K562 (cell line): ENCODE results near the gene PCID2. TPM values are rescaled to one million over a fixed set of nuclear protein-coding genes. Genes with fewer than 3 reads are reported as not detected.

Experiments
- ATAC-seq: fragments of 200-7000 bp; cut with Tn5 transposase; 3 replicates; pipeline ENCODE4 v1.9.1; 2020; ENCODE audit warnings: moderate library complexity
- BruUV-seq: library from RNA; stranded (reverse); fragments of 400-500 nt; replicated peaks from 2 replicates; lab custom pipeline; 2021; lab: Mats Ljungman, UMichigan
- CTCF ChIA-PET: fragments of 300-600 bp; formaldehyde crosslinking; extraction: SDS; loops from one replicate; lab custom pipeline; 2021; ENCODE audit warnings: low intra/inter-chr PET ratio; lab: Yijun Ruan, JAX
- POLR2A ChIA-PET: fragments of 300-600, 350-650 bp; sonication (Branson Sonifier 250); formaldehyde crosslinking; extraction: SDS; loops from one replicate; lab custom pipeline; 2021; ENCODE audit warnings: antibody characterized with exemption, inconsistent platforms; lab: Yijun Ruan, JAX
- DNase-seq, 4 experiments: peaks; one replicate each; pipeline versions ENCODE4 v3.0.0 to v3.0.0-alpha.2; 2011 to 2018; ENCODE audit warnings: low spot score in 3 of 4, mixed read lengths in 3 of 4; ENCODE audit errors: extremely low read depth in 1 of 4
- FAIRE-seq: peaks from 2 replicates; lab custom pipeline; 2011; peaks lifted over from hg19 to GRCh38; lab: Jason Lieb, UNC
- H2AFZ ChIP-seq: 2 replicates; pipeline ENCODE4 v1.6.0; 2011; ENCODE audit warnings: low read depth, low read length, control low read depth, inconsistent platforms
- H3K27ac ChIP-seq: fragments of 200-600 bp; 3 replicates; pipeline ENCODE4 v1.8.0; 2011; ENCODE audit warnings: low read depth, mild to moderate bottlenecking, control low read depth, inconsistent platforms, low read length, moderate library complexity, mixed read lengths; ENCODE audit errors: extremely low read depth
- H3K27me3 ChIP-seq, 2 experiments: fragments of 300-600 bp in 1 of 2; 2 replicates in 1 of 2; 3 replicates in 1 of 2; pipeline versions ENCODE4 v1.6.0 to v1.8.0; 2011; ENCODE audit warnings: inconsistent platforms in 2 of 2, low read length in 2 of 2, mild to moderate bottlenecking in 1 of 2, mixed read lengths in 1 of 2, moderate library complexity in 1 of 2; ENCODE audit not compliant: control insufficient read depth in 2 of 2, insufficient read depth in 2 of 2
- H3K36me3 ChIP-seq: fragments of 300-600 bp; 3 replicates; pipeline ENCODE4 v1.8.0; 2011; ENCODE audit warnings: mild to moderate bottlenecking, low read length, inconsistent platforms; ENCODE audit not compliant: control insufficient read depth, insufficient read depth
- H3K4me1 ChIP-seq, 2 experiments: fragments of 200-600 bp in 1 of 2; replicated peaks in 1 of 2; 2 replicates in 1 of 2; 3 replicates in 1 of 2; pipeline versions ENCODE4 v1.5.1 to v1.8.0; 2011; ENCODE audit warnings: inconsistent platforms in 2 of 2, low read length in 2 of 2, mild to moderate bottlenecking in 1 of 2, mixed read lengths in 1 of 2, moderate library complexity in 1 of 2; ENCODE audit not compliant: control insufficient read depth in 2 of 2, insufficient read depth in 2 of 2
- H3K4me2 ChIP-seq: 2 replicates; pipeline ENCODE4 v1.6.1; 2011; ENCODE audit warnings: low read length, control low read depth, inconsistent platforms, mixed read lengths; ENCODE audit not compliant: insufficient read depth
- H3K4me3 ChIP-seq: fragments of 200-600 bp; sonication (generic), shearing (Covaris generic); 2 replicates; pipeline ENCODE4 v1.5.1; 2016; ENCODE audit warnings: control low read depth, inconsistent platforms
- H3K79me2 ChIP-seq: fragments of 200-600 bp; 3 replicates; pipeline ENCODE4 v1.8.0; 2011; ENCODE audit warnings: low read length, inconsistent platforms; ENCODE audit not compliant: control insufficient read depth, insufficient read depth
- H3K9ac ChIP-seq, 2 experiments: 2 replicates each; pipeline versions ENCODE4 v1.6.0 to v1.6.1; 2011; ENCODE audit warnings: low read depth in 2 of 2, low read length in 2 of 2, control low read depth in 1 of 2, inconsistent platforms in 1 of 2, mild to moderate bottlenecking in 1 of 2, mixed read lengths in 1 of 2; ENCODE audit not compliant: insufficient read depth in 1 of 2
- H3K9me1 ChIP-seq: one replicate; pipeline ENCODE4 v1.6.0; 2011; ENCODE audit warnings: inconsistent platforms, mild to moderate bottlenecking, low read length, moderate library complexity; ENCODE audit not compliant: control insufficient read depth, insufficient read depth
- H3K9me3 ChIP-seq: replicated peaks from 2 replicates; pipeline ENCODE4 v1.5.1; 2011; ENCODE audit warnings: low read depth, low read length, inconsistent platforms; ENCODE audit not compliant: control insufficient read depth, insufficient read depth
- H4K20me1 ChIP-seq: replicated peaks from 2 replicates; pipeline ENCODE4 v1.6.1; 2011; ENCODE audit warnings: low read length, inconsistent platforms, mixed read lengths; ENCODE audit not compliant: control insufficient read depth, insufficient read depth
- EGR1 ChIP-seq: fragments of 450-650 bp; conservative IDR thresholded peaks from 2 replicates; pipeline ENCODE4 v1.6.1; 2017; ENCODE audit warnings: mild to moderate bottlenecking
- MED1 ChIP-seq: sonication (generic); formaldehyde crosslinking; IDR thresholded peaks from 2 replicates; pipeline ENCODE4 v1.8.1; 2023; ENCODE audit warnings: missing genetic modification reagents, borderline replicate concordance
- PHF8 ChIP-seq: fragments of 200-600 bp; sonication (generic); IDR thresholded peaks from 2 replicates; pipeline ENCODE4 v1.6.1; 2012; ENCODE audit warnings: mixed run types, mild to moderate bottlenecking, inconsistent platforms, low read length, moderate library complexity, borderline replicate concordance
- POLR2H ChIP-seq: IDR thresholded peaks from 2 replicates; pipeline ENCODE4 v1.6.1; 2016; ENCODE audit warnings: missing genetic modification characterization, low read depth, mild to moderate bottlenecking, control low read depth, missing compliant biosample characterization, moderate library complexity
- ZNF436 ChIP-seq: fragments of 250-450, 450-650 bp; sonication (Bioruptor Pico); formaldehyde crosslinking; IDR thresholded peaks from 2 replicates; pipeline ENCODE4 v1.7.0; 2020; ENCODE audit warnings: mild to moderate bottlenecking
- WGBS: fragments of 100-300 bp; shearing (Covaris generic); methylation state at CpG from one replicate; pipeline ENCODE4 v1.1.6; 2016; ENCODE audit warnings: low coverage, mixed read lengths; ENCODE audit not compliant: insufficient coverage; ENCODE audit errors: missing lambda C conversion rate; 5-methylcytosine and 5-hydroxymethylcytosine counted together
- in situ Hi-C: fragments of 300-500 bp; cut with MboI; formaldehyde crosslinking; loops from 4 replicates; pipeline ENCODE4 v1.15.0; 2018; ENCODE audit warnings: inconsistent platforms, mixed read lengths
- intact Hi-C: fragments of 100-400 bp; cut with micrococcal nuclease; formaldehyde crosslinking; loops from 2 replicates; pipeline ENCODE4 v1.14.2; 2022
- polyA plus RNA-seq, 8 experiments: library from polyadenylated mRNA; depleted of rRNA in 4 of 8; stranded (reverse) in 5 of 8; unstranded in 3 of 8; fragments of >200 nt; fragmentation: Nextera tagmentation in 2 of 8; fragmentation: Illumina TruSeq in 1 of 8; extraction: Ambion mirVana in 2 of 8; extraction: Trizol in 1 of 8; gene quantifications; 2 replicates each; pipeline versions ENCODE4 v1.2.1 to v1.2.3, GENCODE V29; 2011 to 2014; ENCODE audit warnings: inconsistent platforms in 1 of 8, missing spikeins in 1 of 8
- total RNA-seq, 7 experiments: library from RNA; depleted of rRNA in 6 of 7; stranded (reverse); fragments of >200 nt in 6 of 7; fragmentation: Illumina TruSeq in 2 of 7; extraction: Trizol in 2 of 7; gene quantifications; 2 replicates each; pipeline versions ENCODE4 v1.2.1 to v1.2.3, GENCODE V29; 2011 to 2021; ENCODE audit warnings: low replicate concordance in 1 of 7
- TF ChIP-seq, protein P1 (sequence below): fragments of 450-650 bp; IDR thresholded peaks from 2 replicates; pipeline ENCODE4 v1.6.1; 2016; ENCODE audit warnings: mild to moderate bottlenecking, moderate library complexity
- TF ChIP-seq, protein P2 (sequence below): sonication (generic); formaldehyde crosslinking; IDR thresholded peaks from 2 replicates; pipeline ENCODE4 v1.8.0; 2022; ENCODE audit warnings: mild to moderate bottlenecking, missing genetic modification reagents

Gene PCID2
- total and polyA plus RNA-seq, 9 of the 15 experiments (the other 6 are each of a cell fraction or from before 2014, with no cell fraction given) = 39.6 to 117 (median 59.6) TPM

DNA sequence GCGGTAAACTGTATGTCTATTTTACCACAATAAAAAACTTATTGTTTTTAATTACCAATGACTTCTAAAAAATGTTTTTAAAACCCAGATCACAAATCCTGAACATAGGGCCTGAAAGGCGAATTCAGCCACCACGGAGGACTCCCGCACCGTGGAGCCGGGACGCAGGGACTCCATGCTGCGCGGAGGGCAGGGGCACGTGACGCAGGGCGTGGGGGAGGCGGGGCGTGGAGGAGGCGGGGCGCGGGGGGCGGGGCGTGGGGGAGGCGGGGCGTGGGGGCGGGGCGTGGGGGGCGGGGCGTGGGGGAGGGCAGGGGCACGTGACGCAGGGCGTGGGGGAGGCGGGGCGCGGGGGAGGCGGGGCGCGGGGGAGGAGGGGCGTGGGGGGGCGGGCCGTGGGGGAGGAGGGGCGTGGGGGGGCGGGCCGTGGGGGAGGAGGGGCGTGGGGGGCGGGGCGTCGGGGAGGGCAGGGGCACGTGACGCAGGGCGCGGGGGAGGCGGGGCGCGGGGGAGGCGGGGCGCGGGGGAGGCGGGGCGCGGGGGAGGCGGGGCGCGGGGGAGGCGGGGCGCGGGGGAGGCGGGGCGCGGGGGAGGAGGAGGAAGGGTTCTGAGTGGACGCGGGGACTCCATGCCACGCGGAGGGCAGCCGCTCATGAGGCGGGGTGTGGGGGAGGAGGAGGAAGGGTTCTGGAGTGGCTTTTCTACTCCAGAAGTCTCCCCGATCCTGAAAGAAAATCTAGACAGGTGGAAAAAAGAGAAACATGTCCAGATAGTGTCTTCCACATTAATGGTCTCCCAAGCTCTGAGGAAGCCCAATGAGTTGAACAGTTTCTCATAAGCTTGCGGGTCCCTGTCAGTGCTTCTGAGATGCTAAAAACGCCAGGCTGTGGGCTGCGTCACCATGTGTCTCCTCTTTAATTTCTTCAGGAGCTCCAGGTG is 54.4 kb downstream of the PCID2 start:
- in situ Hi-C loops = no loop called here
- Histone ChIP-seq H3K9me3 (no peaks in the 10 kb centered on the region; the same call in 1 of the 2 replicates), H2AFZ (peak overlapping the region; percentile 93), H3K9ac (peak overlapping the region; percentile 74 to 92), H3K27me3 (peaks cover 0 to 6% of the 10 kb centered on the region in 2 experiments; a peak in 2 of 5 replicates), H3K36me3 (no peaks in the 10 kb centered on the region), H3K4me2 (peak overlapping the region; percentile 79), H3K4me3 (peak overlapping the region; percentile 17; the same call in 1 of the 2 replicates), H3K4me1 (peaks cover 19 to 26% of the 10 kb centered on the region in 2 experiments; a peak in 4 of 5 replicates), H3K79me2 (no peaks in the 10 kb centered on the region), H4K20me1 (no peaks in the 10 kb centered on the region), H3K27ac (peak overlapping the region; percentile 82), H3K9me1 (no peaks in the 10 kb centered on the region)
- peak; percentile 85 for ATAC-seq
- intact Hi-C loops = no loop called here
- BruUV-seq = TSS peak; percentile 95
- no peak for FAIRE-seq
- POLR2A ChIA-PET = no interaction called here
- 0% methylated on average over 10 of the region's 76 CpGs for WGBS
- CTCF ChIA-PET = no interaction called here
- DNase-seq = peak; percentile 74 to 76 (median 76)
- TF ChIP-seq EGR1 (peak; percentile 42; the same call in 1 of the 2 replicates), MED1 (CRISPR knock-in tag) (no peak), ZNF436 (CRISPR knock-in tag) (no peak), POLR2H (tag) (peak; percentile 61), PHF8 (peak; percentile 38; the same call in 1 of the 2 replicates)
- TF ChIP-seq, protein P1, sequence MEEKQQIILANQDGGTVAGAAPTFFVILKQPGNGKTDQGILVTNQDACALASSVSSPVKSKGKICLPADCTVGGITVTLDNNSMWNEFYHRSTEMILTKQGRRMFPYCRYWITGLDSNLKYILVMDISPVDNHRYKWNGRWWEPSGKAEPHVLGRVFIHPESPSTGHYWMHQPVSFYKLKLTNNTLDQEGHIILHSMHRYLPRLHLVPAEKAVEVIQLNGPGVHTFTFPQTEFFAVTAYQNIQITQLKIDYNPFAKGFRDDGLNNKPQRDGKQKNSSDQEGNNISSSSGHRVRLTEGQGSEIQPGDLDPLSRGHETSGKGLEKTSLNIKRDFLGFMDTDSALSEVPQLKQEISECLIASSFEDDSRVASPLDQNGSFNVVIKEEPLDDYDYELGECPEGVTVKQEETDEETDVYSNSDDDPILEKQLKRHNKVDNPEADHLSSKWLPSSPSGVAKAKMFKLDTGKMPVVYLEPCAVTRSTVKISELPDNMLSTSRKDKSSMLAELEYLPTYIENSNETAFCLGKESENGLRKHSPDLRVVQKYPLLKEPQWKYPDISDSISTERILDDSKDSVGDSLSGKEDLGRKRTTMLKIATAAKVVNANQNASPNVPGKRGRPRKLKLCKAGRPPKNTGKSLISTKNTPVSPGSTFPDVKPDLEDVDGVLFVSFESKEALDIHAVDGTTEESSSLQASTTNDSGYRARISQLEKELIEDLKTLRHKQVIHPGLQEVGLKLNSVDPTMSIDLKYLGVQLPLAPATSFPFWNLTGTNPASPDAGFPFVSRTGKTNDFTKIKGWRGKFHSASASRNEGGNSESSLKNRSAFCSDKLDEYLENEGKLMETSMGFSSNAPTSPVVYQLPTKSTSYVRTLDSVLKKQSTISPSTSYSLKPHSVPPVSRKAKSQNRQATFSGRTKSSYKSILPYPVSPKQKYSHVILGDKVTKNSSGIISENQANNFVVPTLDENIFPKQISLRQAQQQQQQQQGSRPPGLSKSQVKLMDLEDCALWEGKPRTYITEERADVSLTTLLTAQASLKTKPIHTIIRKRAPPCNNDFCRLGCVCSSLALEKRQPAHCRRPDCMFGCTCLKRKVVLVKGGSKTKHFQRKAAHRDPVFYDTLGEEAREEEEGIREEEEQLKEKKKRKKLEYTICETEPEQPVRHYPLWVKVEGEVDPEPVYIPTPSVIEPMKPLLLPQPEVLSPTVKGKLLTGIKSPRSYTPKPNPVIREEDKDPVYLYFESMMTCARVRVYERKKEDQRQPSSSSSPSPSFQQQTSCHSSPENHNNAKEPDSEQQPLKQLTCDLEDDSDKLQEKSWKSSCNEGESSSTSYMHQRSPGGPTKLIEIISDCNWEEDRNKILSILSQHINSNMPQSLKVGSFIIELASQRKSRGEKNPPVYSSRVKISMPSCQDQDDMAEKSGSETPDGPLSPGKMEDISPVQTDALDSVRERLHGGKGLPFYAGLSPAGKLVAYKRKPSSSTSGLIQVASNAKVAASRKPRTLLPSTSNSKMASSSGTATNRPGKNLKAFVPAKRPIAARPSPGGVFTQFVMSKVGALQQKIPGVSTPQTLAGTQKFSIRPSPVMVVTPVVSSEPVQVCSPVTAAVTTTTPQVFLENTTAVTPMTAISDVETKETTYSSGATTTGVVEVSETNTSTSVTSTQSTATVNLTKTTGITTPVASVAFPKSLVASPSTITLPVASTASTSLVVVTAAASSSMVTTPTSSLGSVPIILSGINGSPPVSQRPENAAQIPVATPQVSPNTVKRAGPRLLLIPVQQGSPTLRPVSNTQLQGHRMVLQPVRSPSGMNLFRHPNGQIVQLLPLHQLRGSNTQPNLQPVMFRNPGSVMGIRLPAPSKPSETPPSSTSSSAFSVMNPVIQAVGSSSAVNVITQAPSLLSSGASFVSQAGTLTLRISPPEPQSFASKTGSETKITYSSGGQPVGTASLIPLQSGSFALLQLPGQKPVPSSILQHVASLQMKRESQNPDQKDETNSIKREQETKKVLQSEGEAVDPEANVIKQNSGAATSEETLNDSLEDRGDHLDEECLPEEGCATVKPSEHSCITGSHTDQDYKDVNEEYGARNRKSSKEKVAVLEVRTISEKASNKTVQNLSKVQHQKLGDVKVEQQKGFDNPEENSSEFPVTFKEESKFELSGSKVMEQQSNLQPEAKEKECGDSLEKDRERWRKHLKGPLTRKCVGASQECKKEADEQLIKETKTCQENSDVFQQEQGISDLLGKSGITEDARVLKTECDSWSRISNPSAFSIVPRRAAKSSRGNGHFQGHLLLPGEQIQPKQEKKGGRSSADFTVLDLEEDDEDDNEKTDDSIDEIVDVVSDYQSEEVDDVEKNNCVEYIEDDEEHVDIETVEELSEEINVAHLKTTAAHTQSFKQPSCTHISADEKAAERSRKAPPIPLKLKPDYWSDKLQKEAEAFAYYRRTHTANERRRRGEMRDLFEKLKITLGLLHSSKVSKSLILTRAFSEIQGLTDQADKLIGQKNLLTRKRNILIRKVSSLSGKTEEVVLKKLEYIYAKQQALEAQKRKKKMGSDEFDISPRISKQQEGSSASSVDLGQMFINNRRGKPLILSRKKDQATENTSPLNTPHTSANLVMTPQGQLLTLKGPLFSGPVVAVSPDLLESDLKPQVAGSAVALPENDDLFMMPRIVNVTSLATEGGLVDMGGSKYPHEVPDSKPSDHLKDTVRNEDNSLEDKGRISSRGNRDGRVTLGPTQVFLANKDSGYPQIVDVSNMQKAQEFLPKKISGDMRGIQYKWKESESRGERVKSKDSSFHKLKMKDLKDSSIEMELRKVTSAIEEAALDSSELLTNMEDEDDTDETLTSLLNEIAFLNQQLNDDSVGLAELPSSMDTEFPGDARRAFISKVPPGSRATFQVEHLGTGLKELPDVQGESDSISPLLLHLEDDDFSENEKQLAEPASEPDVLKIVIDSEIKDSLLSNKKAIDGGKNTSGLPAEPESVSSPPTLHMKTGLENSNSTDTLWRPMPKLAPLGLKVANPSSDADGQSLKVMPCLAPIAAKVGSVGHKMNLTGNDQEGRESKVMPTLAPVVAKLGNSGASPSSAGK = peak; percentile 43
- TF ChIP-seq, protein P2, sequence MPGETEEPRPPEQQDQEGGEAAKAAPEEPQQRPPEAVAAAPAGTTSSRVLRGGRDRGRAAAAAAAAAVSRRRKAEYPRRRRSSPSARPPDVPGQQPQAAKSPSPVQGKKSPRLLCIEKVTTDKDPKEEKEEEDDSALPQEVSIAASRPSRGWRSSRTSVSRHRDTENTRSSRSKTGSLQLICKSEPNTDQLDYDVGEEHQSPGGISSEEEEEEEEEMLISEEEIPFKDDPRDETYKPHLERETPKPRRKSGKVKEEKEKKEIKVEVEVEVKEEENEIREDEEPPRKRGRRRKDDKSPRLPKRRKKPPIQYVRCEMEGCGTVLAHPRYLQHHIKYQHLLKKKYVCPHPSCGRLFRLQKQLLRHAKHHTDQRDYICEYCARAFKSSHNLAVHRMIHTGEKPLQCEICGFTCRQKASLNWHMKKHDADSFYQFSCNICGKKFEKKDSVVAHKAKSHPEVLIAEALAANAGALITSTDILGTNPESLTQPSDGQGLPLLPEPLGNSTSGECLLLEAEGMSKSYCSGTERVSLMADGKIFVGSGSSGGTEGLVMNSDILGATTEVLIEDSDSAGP = no peak
